Activated naive CD4-positive, alpha-beta T cell treated with anti-CD3 and anti-CD28 coated beads, Interleukin-2, amount 10 ng/mL, durations not matched to agents 7 days and 5 days (primary cell): ENCODE results near the gene GSTO1.
"Not testable (repeated sequence)": the region's sequence is repeated elsewhere in the genome, so short reads cannot be mapped to it uniquely, and the experiment has no call there.

ENCODE experiments used
- CTCF ChIA-PET: fragments of 350-600 bp; sonication (Branson Sonifier 250); formaldehyde crosslinking; loops from one replicate; lab custom pipeline; 2021; ENCODE audit warnings: antibody characterized with exemption; lab: Charles Lee
- DNase-seq: peaks from one replicate; pipeline ENCODE4 v3.0.0-alpha.2; 2020
- H3K27ac Mint-ChIP-seq: one replicate; pipeline ENCODE4 v1.8.0; 2021; ENCODE audit warnings: mild to moderate bottlenecking, moderate library complexity, mixed read lengths
- H3K27me3 Mint-ChIP-seq: one replicate; pipeline ENCODE4 v1.8.0; 2021; ENCODE audit warnings: mild to moderate bottlenecking, mixed read lengths
- H3K36me3 Mint-ChIP-seq: one replicate; pipeline ENCODE4 v1.8.0; 2021; ENCODE audit warnings: mixed read lengths
- H3K4me1 Mint-ChIP-seq: one replicate; pipeline ENCODE4 v1.8.0; 2021; ENCODE audit warnings: mixed read lengths
- H3K4me3 Mint-ChIP-seq: one replicate; pipeline ENCODE4 v1.8.0; 2021; ENCODE audit warnings: mild to moderate bottlenecking, moderate library complexity, mixed read lengths
- H3K9me3 Mint-ChIP-seq: one replicate; pipeline ENCODE4 v1.8.0; 2021; ENCODE audit warnings: mixed read lengths

The GSTO1 gene

DNA sequence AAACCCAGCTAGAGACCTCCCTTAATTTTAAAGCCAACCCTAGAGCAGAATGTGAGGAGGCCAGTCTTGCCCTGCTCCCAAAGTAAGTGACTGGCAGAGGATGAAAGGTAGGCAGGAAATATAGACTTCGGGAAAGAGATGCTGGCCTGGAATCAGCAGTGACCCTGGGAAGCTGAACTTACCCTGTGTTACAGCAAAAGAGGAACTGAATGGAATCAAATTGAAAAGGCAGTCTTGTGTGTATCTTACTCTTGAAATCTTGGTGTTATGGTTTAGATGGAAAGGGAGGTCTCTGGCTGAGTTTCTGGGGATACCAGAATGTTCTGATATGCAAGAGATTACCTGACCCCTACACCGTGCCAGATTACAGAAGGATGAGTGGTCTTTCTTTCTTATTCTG is 14.6 kb upstream of the GSTO1 start:
- H3K27ac Mint-ChIP-seq, result no peak overlapping the region
- no peak overlapping the region for H3K4me3 Mint-ChIP-seq
- peaks cover 6% of the 10 kb centered on the region for H3K9me3 Mint-ChIP-seq
- CTCF ChIA-PET, result no interaction called here
- no peak for DNase-seq
- H3K36me3 Mint-ChIP-seq, result no peaks in the 10 kb centered on the region
- no peaks in the 10 kb centered on the region for H3K4me1 Mint-ChIP-seq
- H3K27me3 Mint-ChIP-seq, result peaks cover 56% of the 10 kb centered on the region

DNA sequence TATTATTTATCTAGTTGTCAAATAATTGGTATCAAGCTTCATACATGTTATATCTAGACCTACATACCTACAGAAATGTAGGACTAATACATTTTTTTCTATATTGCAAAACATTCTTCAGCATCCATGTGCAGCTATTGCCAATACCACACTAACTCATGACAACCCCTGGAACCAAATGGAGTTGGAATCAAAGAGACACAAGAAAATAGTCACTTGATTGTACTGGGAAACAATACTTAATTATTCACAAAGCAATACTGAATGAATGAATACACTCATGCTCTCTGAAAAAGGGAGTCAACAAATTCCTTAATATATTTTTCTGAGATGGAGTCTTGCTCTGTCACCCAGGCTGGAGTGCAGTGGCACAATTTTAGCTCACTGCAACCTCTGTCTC is 12.1 kb upstream of the GSTO1 start:
- DNase-seq, result no peak
- no peak overlapping the region for H3K4me3 Mint-ChIP-seq
- peaks cover 2% of the 10 kb centered on the region for H3K36me3 Mint-ChIP-seq
- H3K9me3 Mint-ChIP-seq, result peaks cover 14% of the 10 kb centered on the region
- CTCF ChIA-PET, result interaction anchor here (1.6 kb wide), 1 partner anchor 32 kb away, joined by 3 read pairs; no protein-coding TSS in a partner anchor
- no peak overlapping the region for H3K27ac Mint-ChIP-seq
- peaks cover 43% of the 10 kb centered on the region for H3K27me3 Mint-ChIP-seq
- peaks cover 16% of the 10 kb centered on the region for H3K4me1 Mint-ChIP-seq

DNA sequence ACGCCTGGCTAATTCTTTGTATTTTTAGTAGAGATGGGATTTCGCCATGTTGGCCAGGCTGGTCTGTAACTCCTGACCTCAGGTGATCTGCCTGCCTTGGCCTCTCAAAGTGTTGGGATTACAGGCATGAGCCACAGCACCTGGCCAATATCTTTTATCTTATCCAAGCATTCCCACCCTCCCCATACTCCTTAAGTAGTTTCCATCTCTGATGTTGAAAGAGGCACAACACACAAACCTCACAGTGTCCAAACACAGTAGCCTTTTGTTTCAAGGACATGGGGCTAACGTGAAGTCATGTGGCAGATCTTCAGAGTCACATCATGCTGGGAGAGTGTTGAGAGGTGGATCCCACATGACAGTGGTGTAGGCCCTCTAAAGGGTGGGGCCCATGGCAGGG is 11.7 kb upstream of the GSTO1 start:
- CTCF ChIA-PET, H3K27ac Mint-ChIP-seq, H3K36me3 Mint-ChIP-seq, H3K4me3 Mint-ChIP-seq, DNase-seq: not testable (repeated sequence)
- Mint-ChIP-seq H3K27me3 (peaks cover 38% of the 10 kb centered on the region), H3K9me3 (peaks cover 14% of the 10 kb centered on the region), H3K4me1 (peaks cover 19% of the 10 kb centered on the region)

DNA sequence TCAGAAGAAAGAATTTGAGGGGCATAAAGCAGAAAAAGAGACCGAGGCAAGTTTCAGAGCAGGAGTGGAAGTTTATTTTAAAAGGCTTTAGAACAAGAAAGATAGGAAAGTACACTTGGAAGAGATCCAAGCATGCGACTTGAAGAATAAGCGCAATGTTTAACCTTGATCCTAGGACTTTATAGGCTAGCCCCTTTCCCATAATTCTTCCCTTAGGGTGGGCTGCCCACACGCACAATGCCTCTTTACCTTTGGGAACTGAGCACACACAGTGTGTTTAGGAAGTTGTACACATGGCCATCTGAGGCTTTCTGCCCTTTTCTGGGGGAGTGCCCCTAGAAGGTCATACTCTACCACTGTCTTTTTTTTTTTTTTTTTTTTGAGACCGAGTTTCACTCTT is 11.2 kb upstream of the GSTO1 start:
- H3K9me3 Mint-ChIP-seq, result peaks cover 14% of the 10 kb centered on the region
- H3K27me3 Mint-ChIP-seq, result peaks cover 35% of the 10 kb centered on the region
- peaks cover 19% of the 10 kb centered on the region for H3K4me1 Mint-ChIP-seq
- no peak overlapping the region for H3K4me3 Mint-ChIP-seq
- no peak for DNase-seq
- no peak overlapping the region for H3K27ac Mint-ChIP-seq
- CTCF ChIA-PET, result no interaction called here
- H3K36me3 Mint-ChIP-seq, result peaks cover 2% of the 10 kb centered on the region

GRCh38 chr10:104245066-104245632 is 9.5 kb upstream of the GSTO1 start:
- CTCF ChIA-PET, result interaction anchor here (0.8 to 1.4 kb wide), 2 partner anchors 9 to 29 kb away, joined by 3 to 4 read pairs; partner anchors contain the start of gene GSTO1
- peaks cover 19% of the 10 kb centered on the region for H3K4me1 Mint-ChIP-seq
- H3K4me3 Mint-ChIP-seq, result no peak overlapping the region
- no peak overlapping the region for H3K27ac Mint-ChIP-seq
- H3K9me3 Mint-ChIP-seq, result peaks cover 14% of the 10 kb centered on the region
- peaks cover 37% of the 10 kb centered on the region for H3K27me3 Mint-ChIP-seq
- no peak for DNase-seq
- peaks cover 2% of the 10 kb centered on the region for H3K36me3 Mint-ChIP-seq

DNA sequence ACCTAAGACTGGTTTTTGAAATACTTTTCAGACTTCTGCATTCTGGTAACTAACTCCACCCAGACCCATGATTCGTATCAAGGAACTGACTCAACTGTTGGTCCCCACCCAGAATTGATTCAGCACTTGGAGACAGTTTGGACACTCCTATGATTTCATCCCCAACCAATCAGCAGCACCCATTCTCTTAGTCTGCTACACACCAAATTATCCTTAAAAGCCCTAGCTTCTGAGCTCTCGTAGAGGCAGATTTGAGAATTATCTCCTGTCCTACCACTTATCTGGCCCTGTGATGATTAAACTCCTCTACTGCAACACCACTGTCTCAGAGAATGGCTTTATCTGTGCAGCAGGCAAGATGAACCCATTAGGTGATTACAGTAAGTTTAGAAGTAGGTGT is 7.7 kb upstream of the GSTO1 start:
- H3K4me3 Mint-ChIP-seq, result no peak overlapping the region
- peaks cover 19% of the 10 kb centered on the region for H3K4me1 Mint-ChIP-seq
- CTCF ChIA-PET, result interaction anchor here (1.2 kb wide), 1 partner anchor 27 kb away, joined by 3 read pairs; no protein-coding TSS in a partner anchor
- peaks cover 42% of the 10 kb centered on the region for H3K27me3 Mint-ChIP-seq
- no peak for DNase-seq
- peaks cover 2% of the 10 kb centered on the region for H3K36me3 Mint-ChIP-seq
- H3K27ac Mint-ChIP-seq, result peak overlapping the region; percentile 76
- H3K9me3 Mint-ChIP-seq, result peaks cover 14% of the 10 kb centered on the region

GRCh38 chr10:104247513-104248146 is 7.1 kb upstream of the GSTO1 start:
- Mint-ChIP-seq H3K4me1 (peaks cover 19% of the 10 kb centered on the region), H3K4me3 (no peak overlapping the region), H3K27me3 (peaks cover 42% of the 10 kb centered on the region), H3K9me3 (peaks cover 14% of the 10 kb centered on the region), H3K27ac (peak overlapping the region; percentile 76), H3K36me3 (peaks cover 2% of the 10 kb centered on the region)
- DNase-seq, result no peak
- CTCF ChIA-PET, result interaction anchor here (1.2 kb wide), 1 partner anchor 26 kb away, joined by 3 read pairs; no protein-coding TSS in a partner anchor

- H3K27me3 Mint-ChIP-seq, result peaks cover 30% of the 10 kb centered on the region
- H3K27ac Mint-ChIP-seq, H3K36me3 Mint-ChIP-seq, CTCF ChIA-PET, DNase-seq, H3K4me3 Mint-ChIP-seq: not testable (repeated sequence)
- H3K9me3 Mint-ChIP-seq, result peaks cover 14% of the 10 kb centered on the region
- H3K4me1 Mint-ChIP-seq, result peaks cover 26% of the 10 kb centered on the region
Measured at GRCh38 chr10:104248931-104249330, 5.8 kb upstream of the GSTO1 start.

DNA sequence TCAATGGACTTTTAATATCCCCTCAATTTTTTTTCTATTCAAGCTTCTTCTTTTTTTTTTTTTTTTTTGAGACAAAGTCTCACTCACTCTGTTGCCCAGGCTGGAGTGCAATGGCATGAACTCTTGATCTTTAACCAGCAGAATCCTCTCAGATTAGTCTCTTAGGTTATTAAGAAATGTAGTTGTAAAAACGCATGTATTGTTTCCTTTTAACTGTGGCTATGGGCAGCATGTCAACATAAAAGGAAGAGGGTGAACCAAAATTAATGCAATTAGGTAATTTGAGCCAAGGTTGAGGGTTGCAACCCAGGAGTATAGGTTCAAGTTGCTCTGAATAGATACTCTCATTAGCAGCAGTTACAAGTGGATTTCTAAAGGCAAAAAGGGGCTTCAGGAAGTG is 4.3 kb upstream of the GSTO1 start:
- Mint-ChIP-seq H3K36me3 (peaks cover 2% of the 10 kb centered on the region), H3K4me3 (no peak overlapping the region)
- CTCF ChIA-PET, result interaction anchor here (1.2 kb wide), 1 partner anchor 23 kb away, joined by 3 read pairs; no protein-coding TSS in a partner anchor

DNA sequence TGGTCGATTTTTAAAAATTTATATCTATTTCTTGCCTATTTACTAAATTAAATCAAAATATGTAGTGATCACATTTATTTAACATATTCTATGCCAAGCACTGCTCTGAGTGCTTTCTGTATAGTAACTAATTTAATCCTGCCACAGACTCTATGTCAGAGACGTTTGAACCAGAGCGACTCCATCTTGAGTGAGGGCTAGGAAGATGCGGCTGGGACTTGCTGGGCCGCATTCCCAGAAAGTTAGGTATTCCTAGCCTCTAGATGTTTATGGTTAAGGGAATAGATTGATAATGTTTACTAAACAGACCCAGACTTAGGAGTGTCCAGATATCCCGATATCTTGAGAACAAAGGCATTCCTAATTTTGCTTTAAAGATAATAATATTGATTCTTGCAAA is 3.2 kb upstream of the GSTO1 start:
- peaks cover 38% of the 10 kb centered on the region for H3K4me1 Mint-ChIP-seq
- CTCF ChIA-PET, result no interaction called here

More for the DNA sequence above, 4.3 kb upstream of the GSTO1 start:
- Mint-ChIP-seq H3K4me1 (peaks cover 33% of the 10 kb centered on the region), H3K9me3 (peaks cover 14% of the 10 kb centered on the region), H3K27ac (peak overlapping the region; percentile 21), H3K27me3 (peaks cover 28% of the 10 kb centered on the region)
- no peak for DNase-seq

GRCh38 chr10:104252368-104252767 is 2.3 kb upstream of the GSTO1 start:
- Mint-ChIP-seq H3K9me3 (peaks cover 2% of the 10 kb centered on the region), H3K4me1 (peaks cover 37% of the 10 kb centered on the region), H3K4me3 (no peak overlapping the region), H3K27me3 (peaks cover 28% of the 10 kb centered on the region), H3K27ac (no peak overlapping the region), H3K36me3 (peaks cover 12% of the 10 kb centered on the region)
- CTCF ChIA-PET, result no interaction called here
- DNase-seq, result no peak

More for the DNA sequence above, 3.2 kb upstream of the GSTO1 start:
- Mint-ChIP-seq H3K27me3 (peaks cover 28% of the 10 kb centered on the region), H3K9me3 (peaks cover 10% of the 10 kb centered on the region), H3K4me3 (no peak overlapping the region), H3K27ac (no peak overlapping the region), H3K36me3 (peaks cover 8% of the 10 kb centered on the region)
- DNase-seq, result no peak

DNA sequence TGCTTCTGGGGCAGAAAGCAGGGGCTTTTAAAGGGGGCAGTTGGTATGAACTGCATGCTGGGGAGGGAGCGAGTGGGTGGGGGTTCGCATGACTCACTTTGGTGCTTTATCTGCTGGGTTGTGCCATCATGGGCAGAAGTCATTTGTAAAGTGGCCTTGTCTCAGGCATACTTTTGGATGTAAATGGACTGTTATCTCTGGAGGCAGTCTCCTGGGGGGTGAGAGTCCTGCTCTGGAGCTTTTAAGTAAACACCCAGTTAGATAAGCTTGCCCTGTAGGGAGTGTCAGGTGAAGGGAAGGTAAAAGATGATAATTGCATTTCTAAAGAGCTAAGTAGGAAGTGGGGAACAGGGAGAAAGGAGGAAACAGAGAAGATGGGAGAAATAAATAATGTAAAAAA is 1.6 kb upstream of the GSTO1 start:
- Mint-ChIP-seq H3K27ac (no peak overlapping the region), H3K9me3 (no peaks in the 10 kb centered on the region), H3K4me3 (peak overlapping the region; percentile 19), H3K36me3 (peaks cover 14% of the 10 kb centered on the region), H3K4me1 (peaks cover 37% of the 10 kb centered on the region), H3K27me3 (peaks cover 28% of the 10 kb centered on the region)
- CTCF ChIA-PET, result interaction anchor here (1.7 to 2.0 kb wide), 2 partner anchors 16 to 21 kb away, joined by 5 to 12 read pairs; partner anchors contain the start of gene GSTO2
- no peak for DNase-seq

DNA sequence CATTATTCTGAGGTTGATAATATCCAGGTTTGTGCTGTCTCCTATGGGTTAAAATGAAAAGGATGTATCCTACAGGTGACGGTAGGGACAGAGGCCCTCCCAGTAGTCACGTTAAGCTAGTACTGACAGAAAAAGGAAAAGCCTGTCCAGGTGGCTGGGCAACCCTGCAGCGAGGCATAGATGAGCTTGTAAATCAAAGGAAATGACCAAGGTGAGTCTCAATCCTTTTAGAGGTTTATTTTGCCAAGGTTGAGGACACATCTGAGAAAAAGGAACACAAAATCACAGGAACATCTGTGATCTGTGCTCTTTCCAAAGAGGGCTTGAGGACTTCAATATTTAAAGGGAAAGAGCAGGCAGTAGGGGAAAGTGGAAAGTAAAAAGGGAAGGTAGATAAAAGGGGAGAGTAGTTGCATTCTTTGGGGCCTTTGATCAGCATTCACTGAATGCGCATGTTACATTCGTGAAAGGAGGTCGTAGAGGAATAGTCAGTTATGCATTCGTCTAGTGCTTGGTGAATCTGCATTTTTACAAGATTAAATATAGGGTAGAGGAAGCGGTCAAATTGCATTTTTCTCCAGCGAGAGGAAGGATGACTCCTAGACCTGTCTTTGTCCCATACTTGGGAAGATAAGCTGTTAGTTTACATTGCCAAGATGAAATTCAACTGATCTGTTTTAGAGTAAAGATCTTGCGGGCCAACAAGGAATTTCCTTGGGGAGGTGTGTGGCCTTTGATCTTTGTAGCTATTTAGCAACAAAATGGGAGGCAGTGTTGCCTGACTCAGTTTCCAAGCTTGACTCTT is 884 bp upstream of the GSTO1 start:
- Mint-ChIP-seq H3K27ac (peak overlapping the region; percentile 93), H3K4me3 (peak overlapping the region; percentile 92), H3K4me1 (peaks cover 43% of the 10 kb centered on the region), H3K36me3 (peaks cover 19% of the 10 kb centered on the region), H3K27me3 (peaks cover 23% of the 10 kb centered on the region), H3K9me3 (no peaks in the 10 kb centered on the region)
- no peak for DNase-seq
- CTCF ChIA-PET, result interaction anchor here (1.0 to 2.0 kb wide), 6 partner anchors 8 to 130 kb away, joined by 3 to 12 read pairs (median 4); partner anchors contain the start of genes CFAP43 and GSTO2
